SU-DHL-6 (cell line): ENCODE measurements around the gene PLA2G4F.

ENCODE experiments used
- H2AFZ ChIP-seq: fragments of 200-600 bp; sonication (generic); 2 replicates; pipeline ENCODE4 v1.6.1; 2014; ENCODE audit warnings: low read depth, mild to moderate bottlenecking, moderate library complexity, mixed read lengths, antibody characterized with exemption, low read length; ENCODE audit not compliant: severe bottlenecking
- H3F3A ChIP-seq: fragments of 200-600 bp; shearing (Covaris generic); 2 replicates; pipeline ENCODE4 v1.6.0; 2016; ENCODE audit warnings: antibody characterized with exemption, mild to moderate bottlenecking; ENCODE audit not compliant: insufficient read depth
- H3K27ac ChIP-seq: fragments of 200-600 bp; sonication (generic); 2 replicates; pipeline ENCODE4 v1.5.1; 2016; ENCODE audit warnings: low read depth, mild to moderate bottlenecking, low read length, moderate library complexity, mixed read lengths
- H3K27me3 ChIP-seq: fragments of 200-600 bp; sonication (generic), shearing (Covaris generic); 2 replicates; pipeline ENCODE4 v1.6.0; 2014; ENCODE audit warnings: mild to moderate bottlenecking, low read length
- H3K36me3 ChIP-seq: fragments of 200-600 bp; sonication (generic); 2 replicates; pipeline ENCODE4 v1.6.1; 2014; ENCODE audit warnings: mild to moderate bottlenecking, low read length, mixed read lengths
- H3K4me2 ChIP-seq: fragments of 300-600, 200-600 bp; shearing (Covaris generic), sonication (generic); 2 replicates; pipeline ENCODE4 v1.6.0; 2014; ENCODE audit warnings: low read length, low read depth, mild to moderate bottlenecking; ENCODE audit not compliant: poor library complexity, severe bottlenecking
- H3K4me3 ChIP-seq: fragments of 200-600 bp; sonication (generic); 2 replicates; pipeline ENCODE4 v1.5.1; 2014; ENCODE audit warnings: antibody characterized with exemption, low read length, mild to moderate bottlenecking, mixed read lengths; ENCODE audit not compliant: insufficient read depth, poor library complexity, severe bottlenecking
- H3K79me2 ChIP-seq: fragments of 200-600 bp; sonication (generic); 2 replicates; pipeline ENCODE4 v1.6.1; 2014; ENCODE audit warnings: mild to moderate bottlenecking, low read length, moderate library complexity; ENCODE audit not compliant: insufficient read depth
- H3K9ac ChIP-seq: fragments of 200-600 bp; sonication (generic); 2 replicates; pipeline ENCODE4 v1.7.0; 2014; ENCODE audit warnings: mild to moderate bottlenecking, low read length
- H3K9me2 ChIP-seq: fragments of 200-600 bp; sonication (generic); replicated peaks from 2 replicates; pipeline ENCODE4 v1.6.1; 2014; ENCODE audit warnings: low read length; ENCODE audit not compliant: insufficient read depth
- H3K9me3 ChIP-seq: fragments of 200-600 bp; sonication (generic); 2 replicates; pipeline ENCODE4 v1.6.1; 2014; ENCODE audit warnings: low read length, mixed read lengths; ENCODE audit not compliant: insufficient read depth
- H4K20me1 ChIP-seq: fragments of 200-600 bp; sonication (generic); 2 replicates; pipeline ENCODE4 v1.6.1; 2014; ENCODE audit warnings: low read depth, mild to moderate bottlenecking, antibody characterized with exemption, low read length, moderate library complexity, mixed read lengths
- EZH2phosphoT487 ChIP-seq: fragments of 200-600 bp; sonication (generic), shearing (Covaris generic); conservative IDR thresholded peaks from 2 replicates; pipeline ENCODE4 v1.6.1; 2018; ENCODE audit warnings: mild to moderate bottlenecking, antibody characterized with exemption, low read length, moderate library complexity, mixed read lengths
- TF ChIP-seq, protein P1 (sequence below): fragments of 200-600 bp; sonication (generic); IDR thresholded peaks from one replicate; pipeline ENCODE4 v1.5.1; 2017; ENCODE audit warnings: antibody characterized with exemption, mild to moderate bottlenecking, low read length, moderate library complexity; ENCODE audit not compliant: insufficient read depth, poor library complexity, severe bottlenecking

PLA2G4F gene

DNA sequence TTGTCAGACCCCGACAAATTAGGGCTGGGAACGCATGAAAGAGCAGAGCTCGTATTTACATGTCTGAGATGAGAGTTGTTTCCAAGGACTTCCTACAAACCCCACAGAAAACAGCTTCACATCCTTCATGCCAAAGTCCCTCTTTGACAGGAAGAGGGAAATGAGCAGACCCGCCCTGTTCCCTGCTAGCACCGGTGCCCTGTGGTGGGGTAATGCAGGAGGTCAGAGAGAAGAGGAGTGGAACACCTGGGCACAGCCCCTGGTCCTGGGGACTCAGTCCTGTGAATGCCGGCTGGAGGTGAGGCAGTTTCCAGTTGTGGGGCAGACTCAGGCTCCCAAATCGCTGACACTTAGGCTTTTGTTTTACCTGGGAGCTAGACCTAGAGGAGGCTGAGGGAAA, 66.1 kb downstream of the PLA2G4F start:
- no peaks in the 10 kb centered on the region for H3K9me2 ChIP-seq
- no peak overlapping the region for H3K9ac ChIP-seq
- no peaks in the 10 kb centered on the region for H3K27me3 ChIP-seq
- H4K20me1 ChIP-seq = no peaks in the 10 kb centered on the region
- TF ChIP-seq, protein P1, sequence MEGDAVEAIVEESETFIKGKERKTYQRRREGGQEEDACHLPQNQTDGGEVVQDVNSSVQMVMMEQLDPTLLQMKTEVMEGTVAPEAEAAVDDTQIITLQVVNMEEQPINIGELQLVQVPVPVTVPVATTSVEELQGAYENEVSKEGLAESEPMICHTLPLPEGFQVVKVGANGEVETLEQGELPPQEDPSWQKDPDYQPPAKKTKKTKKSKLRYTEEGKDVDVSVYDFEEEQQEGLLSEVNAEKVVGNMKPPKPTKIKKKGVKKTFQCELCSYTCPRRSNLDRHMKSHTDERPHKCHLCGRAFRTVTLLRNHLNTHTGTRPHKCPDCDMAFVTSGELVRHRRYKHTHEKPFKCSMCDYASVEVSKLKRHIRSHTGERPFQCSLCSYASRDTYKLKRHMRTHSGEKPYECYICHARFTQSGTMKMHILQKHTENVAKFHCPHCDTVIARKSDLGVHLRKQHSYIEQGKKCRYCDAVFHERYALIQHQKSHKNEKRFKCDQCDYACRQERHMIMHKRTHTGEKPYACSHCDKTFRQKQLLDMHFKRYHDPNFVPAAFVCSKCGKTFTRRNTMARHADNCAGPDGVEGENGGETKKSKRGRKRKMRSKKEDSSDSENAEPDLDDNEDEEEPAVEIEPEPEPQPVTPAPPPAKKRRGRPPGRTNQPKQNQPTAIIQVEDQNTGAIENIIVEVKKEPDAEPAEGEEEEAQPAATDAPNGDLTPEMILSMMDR = no peak
- TF ChIP-seq EZH2phosphoT487 = no peak
- H3K27ac ChIP-seq = no peak overlapping the region
- H3K4me2 ChIP-seq = no peak overlapping the region
- H3K9me3 ChIP-seq = no peaks in the 10 kb centered on the region
- H3K79me2 ChIP-seq = no peaks in the 10 kb centered on the region
- no peaks in the 10 kb centered on the region for H3F3A ChIP-seq
- H3K36me3 ChIP-seq = no peaks in the 10 kb centered on the region
- no peak overlapping the region for H3K4me3 ChIP-seq
- no peak overlapping the region for H2AFZ ChIP-seq

DNA sequence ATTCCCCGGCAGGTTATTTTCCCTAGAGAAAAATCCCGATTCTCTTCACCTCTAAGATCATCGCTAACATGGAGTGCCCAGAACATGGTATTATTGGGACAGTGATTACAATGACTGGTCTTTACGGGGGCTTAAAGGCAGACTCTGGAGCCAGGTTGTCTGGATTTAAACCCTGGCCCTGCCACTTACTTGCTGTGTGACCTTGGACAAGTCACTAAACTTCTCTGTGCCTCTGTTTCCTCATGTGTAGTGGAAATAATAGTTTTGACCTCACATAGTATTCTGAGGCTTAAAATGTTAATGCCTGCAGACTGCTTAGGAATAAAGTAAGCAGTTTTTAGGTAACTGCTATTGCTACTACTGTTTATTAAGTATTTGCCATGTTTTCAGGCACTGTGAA, 66.5 kb downstream of the PLA2G4F start:
- H3K9ac ChIP-seq = no peak overlapping the region
- H2AFZ ChIP-seq = no peak overlapping the region
- H3F3A ChIP-seq = no peaks in the 10 kb centered on the region
- TF ChIP-seq EZH2phosphoT487 = no peak
- TF ChIP-seq, protein P1 = no peak
- no peaks in the 10 kb centered on the region for H3K27me3 ChIP-seq
- no peaks in the 10 kb centered on the region for H4K20me1 ChIP-seq
- H3K36me3 ChIP-seq = no peaks in the 10 kb centered on the region
- H3K4me2 ChIP-seq = no peak overlapping the region
- H3K27ac ChIP-seq = no peak overlapping the region
- H3K4me3 ChIP-seq = no peak overlapping the region
- H3K9me3 ChIP-seq = no peaks in the 10 kb centered on the region
- H3K9me2 ChIP-seq = no peaks in the 10 kb centered on the region
- H3K79me2 ChIP-seq = no peaks in the 10 kb centered on the region
